HG02759 (cell line): ENCODE results near the gene CPXM1.

Experiments used
- ATAC-seq: cut with Tn5 transposase; IDR thresholded peaks from one replicate; pipeline ENCODE4 v1.9.1; 2021; ENCODE audit warnings: mild to moderate bottlenecking, moderate library complexity; ENCODE audit not compliant: unreplicated experiment

The CPXM1 gene

DNA sequence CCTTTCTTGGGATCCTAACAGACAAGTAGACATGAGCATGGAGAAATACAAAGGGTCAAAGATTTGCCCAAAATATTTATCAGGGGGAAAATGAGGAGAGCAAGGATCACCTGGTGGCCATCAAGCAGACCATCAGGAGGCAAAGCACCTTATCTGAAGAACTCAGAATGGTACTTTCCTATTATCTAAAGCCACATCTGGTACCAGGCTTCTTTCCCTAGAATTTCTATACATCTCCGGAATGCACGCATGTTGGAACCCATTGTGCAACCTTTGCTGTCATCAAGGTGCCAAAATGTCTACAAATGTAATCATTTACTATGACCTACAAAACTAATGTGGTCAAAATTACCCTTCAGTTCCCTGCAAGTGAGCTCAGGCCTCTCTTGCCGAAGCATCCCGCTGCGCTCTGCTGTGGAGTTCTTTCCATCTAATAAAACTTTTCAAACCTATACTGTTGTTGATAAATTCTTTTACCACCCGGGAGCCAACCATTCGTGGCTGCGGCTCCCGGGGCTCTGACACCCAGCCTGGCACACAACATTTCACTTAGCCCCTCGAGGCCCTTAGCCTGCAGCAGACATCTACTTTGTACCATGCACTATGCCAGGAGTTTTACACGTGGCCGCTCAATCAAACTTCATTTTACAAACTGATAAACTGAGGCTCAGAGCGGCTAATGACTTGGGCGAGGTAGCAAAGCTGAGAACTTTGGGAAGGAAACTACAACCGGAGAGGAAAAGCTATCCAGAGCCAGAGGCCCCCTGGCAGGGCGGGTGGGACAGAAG is 3.8 kb upstream of the CPXM1 start:
- no peak for ATAC-seq

DNA sequence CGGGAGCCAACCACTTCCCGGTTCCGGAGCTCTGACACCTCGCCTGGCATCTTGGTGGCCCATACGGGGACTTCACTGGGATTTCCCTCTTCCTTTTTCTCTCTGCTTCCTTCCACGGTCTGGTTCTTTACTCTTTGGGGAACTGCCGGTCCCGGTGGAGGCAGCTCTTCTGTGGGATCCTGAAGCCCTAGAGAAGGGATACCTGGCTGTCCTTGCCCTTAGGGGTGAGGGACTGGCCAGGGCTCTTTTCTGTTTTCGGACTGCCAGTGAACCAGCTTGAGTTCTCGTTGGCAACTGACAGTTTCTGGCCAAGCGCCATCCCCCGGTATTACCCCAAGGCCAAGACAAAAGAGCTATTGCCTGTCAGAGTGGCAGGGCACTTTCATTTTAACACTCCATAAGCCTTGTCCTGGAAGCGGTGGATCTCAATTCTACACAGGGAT is 880 bp upstream of the CPXM1 start:
- peak; percentile 10 for ATAC-seq

DNA sequence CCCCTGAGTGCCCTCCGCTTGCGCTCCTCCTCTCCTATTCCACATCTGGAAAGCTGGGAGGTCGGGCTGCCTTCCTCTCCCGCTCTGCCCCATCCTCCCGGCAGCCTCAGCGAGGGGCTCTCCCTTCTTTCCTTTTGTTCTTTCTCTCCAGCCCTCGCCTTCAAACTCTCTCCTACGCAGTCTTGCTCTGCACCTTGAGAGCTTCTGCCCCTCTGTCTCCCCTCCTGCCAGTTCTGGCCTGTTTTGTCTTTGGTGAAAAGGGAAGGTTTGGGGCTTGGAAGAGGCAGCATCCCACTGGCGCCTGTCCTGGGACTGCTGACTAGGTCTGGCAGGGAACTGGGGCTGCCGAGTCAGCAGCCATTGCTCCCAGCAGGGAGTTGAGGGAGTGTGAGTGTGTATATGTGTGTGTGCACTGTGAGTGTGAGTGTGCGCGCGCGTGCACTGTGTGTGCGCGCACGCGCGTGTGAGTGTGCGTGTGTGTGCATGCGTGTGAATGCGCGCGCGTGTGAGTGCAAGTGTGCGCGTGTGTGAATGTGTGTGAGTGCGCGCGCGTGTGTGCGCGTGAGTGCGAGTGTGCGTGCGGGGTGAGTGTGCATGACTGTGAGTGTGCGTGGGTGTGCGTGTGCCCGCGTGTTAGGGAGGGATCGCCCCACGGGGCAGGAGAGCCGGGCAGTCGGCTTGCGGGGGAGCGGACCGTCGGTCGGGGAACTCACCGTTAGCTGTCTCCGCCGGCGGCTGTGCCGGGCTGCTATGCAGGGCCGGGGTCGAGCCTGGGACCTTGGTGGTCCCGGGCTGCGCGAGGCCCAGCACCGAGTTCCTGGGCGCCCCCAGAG is 523 bp downstream of the CPXM1 start:
- peak; percentile 27 for ATAC-seq

DNA sequence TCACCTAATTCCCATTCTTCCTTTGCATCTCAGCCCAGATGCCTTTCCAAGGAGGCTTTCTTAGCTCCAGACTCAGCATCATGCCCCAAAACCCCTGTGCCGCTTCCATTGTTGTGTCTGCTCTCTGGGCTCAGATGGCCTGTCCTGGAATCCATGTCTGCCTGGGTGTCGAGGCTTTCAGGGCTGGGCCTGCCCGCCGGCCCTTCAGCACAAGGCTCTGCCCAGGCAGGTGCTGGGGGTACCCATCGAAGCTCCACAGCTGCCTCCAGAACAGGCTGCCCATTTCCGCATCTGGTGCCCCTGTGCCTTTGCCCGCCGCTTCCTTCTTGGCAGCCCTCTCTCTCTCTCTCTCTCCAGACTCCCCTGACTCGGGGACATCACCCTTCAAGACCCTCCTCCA is 1.2 kb downstream of the CPXM1 start:
- no peak for ATAC-seq

DNA sequence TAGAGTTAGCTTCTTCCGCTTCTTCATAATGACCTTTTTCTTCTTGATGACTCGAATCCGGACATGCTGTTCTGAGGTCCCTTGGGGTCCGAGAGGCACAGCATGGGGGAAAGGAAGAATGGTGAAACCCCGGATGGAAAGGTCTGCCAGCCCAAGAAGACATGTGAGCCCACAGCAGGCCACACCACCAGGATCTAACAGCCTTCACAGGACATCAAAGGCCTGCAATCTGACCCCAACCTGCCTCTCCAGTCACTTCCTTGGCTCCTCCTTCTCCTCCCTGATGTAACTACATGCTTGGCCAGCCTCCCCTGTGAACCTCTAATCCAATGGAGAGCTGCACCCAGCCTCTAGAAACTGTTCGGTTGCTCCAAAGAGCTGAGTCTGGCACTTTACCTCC is 1.6 kb downstream of the CPXM1 start:
- no peak for ATAC-seq

DNA sequence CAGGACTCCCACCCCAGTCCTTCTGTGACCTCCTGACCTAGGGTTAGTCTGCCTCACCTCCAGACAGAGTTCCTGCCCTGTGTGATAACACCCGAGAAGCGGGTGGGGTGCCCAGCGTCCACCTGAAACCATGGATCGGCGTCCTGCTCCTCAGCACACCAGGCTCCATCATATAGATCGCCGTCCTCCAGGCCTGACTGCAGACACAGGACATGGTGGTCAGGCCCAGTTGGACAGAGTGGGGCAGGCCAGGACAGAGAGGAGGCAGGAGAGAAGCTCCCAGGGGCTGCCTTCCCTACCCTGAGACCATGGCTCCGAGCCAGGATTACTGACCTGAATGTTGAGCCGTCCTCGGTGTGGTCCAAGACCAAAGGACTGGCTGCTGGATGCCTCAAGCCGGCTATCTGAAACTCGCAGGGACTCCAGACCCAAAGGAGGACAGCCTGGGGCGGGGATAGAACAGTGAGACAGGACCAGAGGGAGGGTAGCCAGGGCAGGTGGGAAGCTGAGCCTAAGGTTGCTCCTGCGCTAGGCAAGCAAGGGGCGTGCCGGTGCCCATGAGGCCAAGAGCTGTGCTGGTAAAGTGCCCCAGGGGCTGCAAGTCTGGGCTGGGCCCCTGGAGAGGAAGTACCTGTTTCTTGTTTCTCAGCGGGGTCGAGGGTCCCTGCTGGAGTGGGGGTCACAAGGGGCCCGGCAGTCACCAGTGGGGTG is 2.2 kb downstream of the CPXM1 start:
- no peak for ATAC-seq

DNA sequence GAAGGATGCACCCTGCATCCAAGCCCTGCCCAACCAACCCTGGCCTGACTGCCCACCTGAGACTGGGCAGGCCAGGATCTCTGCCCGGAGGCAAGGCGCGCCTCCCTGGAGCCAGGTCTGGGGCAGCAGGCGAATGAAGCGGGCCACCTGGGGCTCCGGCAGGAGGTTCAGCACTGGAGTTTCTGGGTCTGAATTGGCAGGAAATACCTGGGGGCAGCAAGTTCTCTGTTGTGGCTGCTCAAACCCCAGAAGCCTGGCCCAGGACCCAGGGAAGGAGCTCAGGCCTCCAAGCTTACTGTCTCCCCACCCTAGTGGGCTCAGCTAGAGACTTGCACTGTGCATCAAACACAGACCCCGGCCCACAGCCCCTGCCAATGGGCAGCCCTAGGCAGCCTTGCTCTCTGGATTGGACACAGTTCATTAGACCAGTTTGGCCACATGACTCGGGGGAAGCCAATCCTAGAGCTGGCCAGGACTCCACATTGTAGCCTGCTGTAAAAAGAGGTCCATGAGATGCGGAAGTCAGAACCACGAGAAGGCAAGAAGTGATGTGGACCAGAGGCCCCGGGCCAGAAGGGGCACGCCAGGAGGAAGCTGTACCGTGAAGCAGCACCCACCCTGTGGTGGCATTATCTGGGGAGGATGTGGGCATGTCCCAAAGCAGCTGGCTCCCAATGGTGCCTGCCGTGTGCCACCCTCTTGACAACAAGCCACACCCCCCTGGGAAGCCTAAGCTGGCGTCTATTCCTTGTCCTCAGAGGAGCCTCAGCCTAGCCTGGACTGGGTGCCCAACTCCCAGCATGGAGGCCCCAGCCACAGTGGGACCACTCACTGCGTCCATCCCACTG is 3.1 kb downstream of the CPXM1 start:
- ATAC-seq, result no peak

DNA sequence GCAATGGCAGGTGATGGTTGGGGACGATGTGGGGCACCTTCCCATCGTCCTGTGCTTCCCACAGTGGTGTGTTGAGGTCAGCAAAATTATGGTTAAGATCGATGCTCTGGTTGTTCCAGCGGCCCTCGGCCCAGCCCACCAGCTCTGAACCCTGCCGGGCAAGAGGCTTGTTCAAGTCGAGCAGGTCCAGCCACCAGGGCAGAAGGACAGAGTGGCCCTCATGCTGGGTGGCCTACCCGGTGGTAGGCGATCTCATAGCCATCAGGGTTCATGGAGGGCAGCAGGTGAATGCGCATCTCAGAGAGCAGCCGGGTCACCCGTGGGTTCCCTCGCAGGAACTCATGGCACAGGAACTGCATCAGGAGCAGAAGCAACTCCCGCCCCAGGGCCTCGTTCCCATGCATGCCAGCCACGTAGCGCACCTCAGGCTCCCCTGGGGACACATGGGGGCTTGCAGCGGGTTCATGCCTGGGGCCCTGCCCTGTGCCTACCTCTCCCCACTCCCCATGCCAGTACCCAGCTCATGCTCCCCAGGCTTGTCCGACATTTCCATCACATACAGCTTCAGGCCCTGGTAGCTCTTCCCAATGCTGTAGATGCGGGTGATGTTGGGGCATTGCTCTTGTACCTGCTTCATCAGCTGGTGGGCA is 4.3 kb downstream of the CPXM1 start:
- ATAC-seq, result no peak

DNA sequence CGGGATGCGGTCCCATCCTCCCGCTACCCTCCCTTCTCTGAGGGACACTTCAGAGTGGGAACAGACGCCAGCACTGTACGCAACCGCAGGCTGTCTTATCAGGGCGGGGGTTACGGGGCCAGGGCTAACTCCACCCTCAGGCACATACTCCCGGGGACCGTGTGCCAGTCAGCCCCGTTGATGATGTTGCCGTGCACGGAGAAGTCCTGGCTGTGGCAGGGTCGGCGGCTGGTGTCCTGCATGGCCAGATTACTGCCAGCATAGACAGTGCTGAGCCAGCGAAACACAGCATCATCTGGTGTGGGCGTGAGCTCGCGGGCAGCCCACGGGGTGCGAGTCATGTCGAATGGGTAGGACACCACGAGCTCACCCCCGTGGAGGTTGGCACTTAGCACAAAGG is 5.0 kb downstream of the CPXM1 start:
- no peak for ATAC-seq

DNA sequence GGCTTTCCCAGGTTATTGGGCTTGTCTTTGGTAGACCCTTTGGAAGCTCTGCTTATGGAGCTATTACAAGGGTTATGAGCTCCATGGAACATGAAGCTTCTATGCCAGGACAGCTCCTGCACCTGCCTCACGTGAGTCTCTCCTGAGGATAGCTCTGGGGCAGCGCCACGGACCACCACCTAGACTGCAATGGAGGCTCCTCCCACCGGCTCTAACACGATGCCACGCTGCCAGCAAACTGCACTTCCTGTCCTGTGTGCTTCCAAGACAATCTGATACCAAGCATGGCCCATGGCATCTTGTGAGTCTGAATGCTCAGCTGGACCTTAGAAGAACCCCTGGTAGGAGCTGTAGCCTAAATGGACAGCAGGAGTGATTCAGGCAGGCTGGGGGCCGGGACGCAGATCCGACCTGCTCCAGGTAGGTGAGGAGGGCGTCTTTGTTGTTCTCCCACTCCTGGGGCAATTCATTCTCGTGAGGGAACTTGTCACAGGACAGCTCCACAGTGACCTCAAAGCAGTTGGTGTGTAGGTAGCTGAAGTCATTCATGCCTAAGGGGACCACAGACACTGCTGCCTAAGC is 5.5 kb downstream of the CPXM1 start:
- no peak for ATAC-seq

DNA sequence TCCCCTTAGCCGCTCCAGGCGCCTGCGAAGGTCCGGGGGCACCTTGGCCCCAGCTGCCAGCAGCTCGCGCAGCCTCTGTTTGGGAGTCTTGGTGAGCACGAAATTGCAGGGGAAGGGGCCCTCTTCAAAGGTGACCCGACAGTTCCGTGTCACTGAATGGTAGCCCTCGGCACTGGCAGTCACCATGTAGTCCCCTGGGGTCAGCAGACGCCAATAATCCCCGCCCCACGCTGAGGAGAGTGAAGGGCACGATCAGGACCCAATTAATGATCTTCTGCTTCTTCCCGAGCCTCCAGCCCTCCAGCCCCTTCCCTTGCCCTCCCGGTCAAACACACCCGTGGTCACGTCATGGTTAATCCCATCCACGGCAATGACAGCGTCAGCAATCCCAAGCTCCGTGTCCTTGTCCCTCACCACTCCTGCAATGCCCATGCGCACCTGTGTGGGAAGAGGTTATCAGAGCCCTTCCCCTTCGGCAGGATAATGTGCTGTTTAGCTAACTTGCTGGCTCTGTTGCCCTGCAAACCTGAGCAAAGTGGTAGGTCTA is 6.2 kb downstream of the CPXM1 start:
- no peak for ATAC-seq

DNA sequence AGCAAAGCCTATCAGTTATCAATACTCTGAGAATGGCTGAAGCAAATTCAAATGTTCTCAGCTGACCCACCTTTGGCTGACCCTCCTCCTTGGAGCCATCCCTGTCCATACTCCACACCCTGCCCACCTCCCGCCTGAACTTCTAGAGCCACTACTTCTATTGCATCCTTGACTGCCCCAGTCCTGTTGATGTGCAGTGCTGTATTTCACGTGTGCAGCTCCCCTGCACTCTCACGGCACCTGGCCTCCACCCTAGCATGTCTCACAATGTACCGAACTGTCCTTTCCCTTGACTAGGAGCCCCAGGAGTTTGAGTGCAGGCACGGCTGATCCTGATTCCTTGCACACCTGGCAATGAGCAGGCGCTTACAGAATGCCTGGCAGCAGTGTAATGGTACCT is 7.0 kb downstream of the CPXM1 start:
- no peak for ATAC-seq

DNA sequence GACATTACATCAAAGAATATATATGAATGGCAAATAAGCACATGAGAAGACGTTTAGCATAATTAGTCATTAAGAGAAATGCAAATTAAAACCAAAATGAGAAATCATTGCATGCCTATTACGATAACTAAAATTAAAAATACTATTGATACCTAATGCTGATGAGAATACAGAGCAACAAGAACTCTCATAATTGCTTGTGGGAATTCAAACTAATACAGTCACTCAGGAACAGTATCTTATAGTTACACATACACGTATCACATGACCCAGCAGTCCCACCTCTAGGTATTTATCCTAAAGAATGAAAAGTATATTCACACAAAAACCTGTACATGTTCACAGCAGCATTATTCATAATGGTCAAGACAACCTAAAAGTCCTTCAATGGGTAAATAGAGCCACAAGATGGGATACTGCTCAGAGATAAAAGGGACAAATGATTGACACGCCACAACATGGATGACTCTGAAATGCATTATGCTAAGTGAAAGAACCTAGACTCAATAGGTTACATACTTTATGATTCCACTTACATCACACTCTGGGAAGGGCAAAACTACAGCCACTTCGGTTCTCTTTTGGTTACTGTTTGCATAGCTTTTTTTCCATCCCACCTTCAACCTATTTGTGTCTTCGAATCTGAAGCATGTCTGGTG is 16.4 kb downstream of the CPXM1 start:
- no peak for ATAC-seq

DNA sequence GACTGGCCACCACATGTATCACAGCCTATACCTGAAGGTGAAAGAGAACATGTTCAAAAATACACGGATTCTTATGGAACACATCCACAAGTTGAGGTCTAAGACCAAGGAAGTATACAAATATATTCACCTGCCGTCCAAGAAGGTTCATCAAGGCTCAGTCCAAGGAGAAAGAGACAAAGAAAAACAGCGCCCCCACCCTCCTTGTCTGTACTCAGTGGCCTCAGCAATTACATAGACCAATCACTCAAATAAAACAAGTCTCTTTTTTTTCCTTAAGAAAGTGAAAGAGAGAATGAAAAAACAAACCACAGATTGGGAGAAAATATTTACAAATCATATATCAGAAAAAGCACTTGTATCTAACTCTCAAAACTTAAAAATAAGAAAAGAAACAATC is 19.5 kb downstream of the CPXM1 start:
- no peak for ATAC-seq

DNA sequence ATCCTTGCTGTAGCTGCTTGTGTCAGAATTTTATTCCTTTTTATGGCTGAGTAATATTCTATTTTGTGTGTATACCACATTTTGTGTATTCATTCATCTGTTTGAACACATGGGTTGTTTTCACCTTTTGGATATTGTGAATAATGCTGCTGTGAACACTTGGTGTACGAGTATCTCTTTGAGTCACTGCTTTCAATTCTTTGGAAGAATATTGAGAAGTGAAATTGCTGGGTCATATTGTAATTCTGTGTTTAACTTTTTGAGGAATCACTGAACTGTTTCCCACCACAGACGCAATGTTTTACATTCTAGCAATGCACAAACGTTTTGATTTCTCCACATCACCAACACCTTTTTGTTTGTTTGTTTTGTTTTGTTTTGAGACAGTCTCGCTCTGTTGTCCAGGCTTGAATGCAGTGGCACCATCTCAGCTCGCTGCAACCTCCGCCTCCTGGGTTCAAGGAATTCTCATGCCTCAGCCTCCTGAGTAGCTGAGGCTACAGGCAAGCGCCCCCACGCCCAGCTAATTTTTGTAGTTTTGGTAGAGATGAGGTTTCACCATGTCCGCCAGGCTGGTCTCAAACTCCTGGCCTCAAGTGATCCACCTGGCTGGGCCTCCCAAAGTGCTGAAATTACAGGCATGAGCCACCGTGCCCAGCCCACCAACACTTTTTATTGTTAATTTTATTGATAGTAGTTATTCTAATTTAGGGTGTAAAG is 21.7 kb downstream of the CPXM1 start:
- ATAC-seq, result no peak

DNA sequence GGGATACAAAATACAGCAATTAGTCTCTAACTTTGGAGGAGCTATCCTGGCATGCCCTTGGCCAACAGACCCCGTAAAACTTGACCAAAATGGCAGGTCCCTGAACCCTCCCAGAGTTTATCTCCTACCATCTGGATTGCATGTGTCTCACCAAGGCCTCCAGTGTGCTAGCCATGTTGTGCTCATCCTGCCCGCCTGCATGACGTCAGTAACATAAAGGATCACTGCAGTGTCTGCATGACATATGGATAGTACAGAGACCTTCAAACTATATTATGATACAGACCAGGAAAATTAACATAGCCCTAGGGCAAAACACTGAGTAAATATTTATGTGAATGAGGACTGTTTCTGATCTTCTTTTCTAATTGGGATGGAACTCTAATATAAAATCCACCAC is 25.3 kb downstream of the CPXM1 start:
- no peak for ATAC-seq

DNA sequence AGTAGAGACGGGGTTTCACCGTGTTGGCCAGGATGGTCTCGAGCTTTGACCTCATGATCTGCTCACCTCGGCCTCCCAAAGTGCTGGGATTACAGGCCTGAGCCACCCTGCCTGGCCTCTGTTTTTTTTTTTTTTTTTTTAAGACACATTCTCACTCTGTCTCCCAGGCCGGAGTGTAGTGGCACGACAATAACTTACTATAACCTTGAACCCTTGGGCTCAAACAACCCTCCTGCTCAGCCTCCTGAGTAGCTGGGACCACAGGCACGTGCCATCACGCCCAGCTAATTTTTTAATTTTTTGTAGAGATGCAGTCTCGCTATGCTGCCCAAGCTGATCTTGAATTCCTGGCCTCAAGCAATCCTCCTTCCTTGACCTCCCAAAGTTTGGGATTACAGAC is 26.6 kb downstream of the CPXM1 start:
- no peak for ATAC-seq

DNA sequence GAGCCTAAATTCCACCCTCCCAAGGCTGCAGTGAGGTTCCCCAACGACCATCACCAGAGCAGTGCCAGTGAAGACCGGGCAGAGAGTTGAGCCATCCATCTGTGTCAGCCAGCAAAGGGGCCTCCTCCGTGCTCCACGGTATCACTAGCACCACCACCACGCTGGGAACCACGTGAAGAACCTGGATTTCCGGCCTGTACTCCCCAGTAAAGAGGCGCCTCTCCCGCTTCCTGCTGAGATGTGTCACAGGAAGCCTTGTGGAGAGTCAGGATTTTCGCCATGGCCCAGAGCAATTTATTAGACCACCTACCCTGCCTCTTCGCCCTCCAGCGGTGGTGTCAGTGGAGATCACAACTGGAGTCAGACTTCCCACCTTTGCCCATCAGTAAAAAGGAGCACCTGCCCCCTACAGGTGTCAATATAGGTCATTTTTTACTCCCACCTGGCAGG is 28.8 kb downstream of the CPXM1 start:
- ATAC-seq, result no peak
